H1 (cell line): ENCODE results near the gene CDK10. TPM values are rescaled to one million over a fixed set of nuclear protein-coding genes. Genes with fewer than 3 reads are reported as not detected.

Source experiments
- PHF8 ChIP-seq: fragments of 200-600 bp; sonication (generic); conservative IDR thresholded peaks from 2 replicates; pipeline ENCODE4 v1.7.1; 2012; ENCODE audit warnings: low read depth, mild to moderate bottlenecking, inconsistent platforms, low read length, moderate library complexity
- RFX5 ChIP-seq: IDR thresholded peaks from 2 replicates; pipeline ENCODE4 v1.6.1; 2011; ENCODE audit warnings: low read depth, low read length, improper control_type of control experiment, borderline replicate concordance
- polyA plus RNA-seq, 7 experiments: library from polyadenylated mRNA; depleted of rRNA in 3 of 7; stranded (reverse) in 5 of 7; unstranded in 2 of 7; fragments of >200 nt in 5 of 7; fragments of 200-250 nt in 2 of 7; gene quantifications; 1 replicate in 5 of 7; 2 replicates in 1 of 7; 4 replicates in 1 of 7; pipeline versions ENCODE4 v1.2.1 to v1.2.3, GENCODE V29; 2011 to 2013; ENCODE audit warnings: missing spikeins in 2 of 7, mixed read lengths in 2 of 7
- total RNA-seq: library from RNA; stranded (reverse); fragmentation: NEBNext Ultra II Directional; extraction: Animal tissue kit (Norgen Biotek cat#: 25700); gene quantifications from 2 replicates; pipeline ENCODE4 v1.2.1, GENCODE V29; 2021

CDK10 gene
- total and polyA plus RNA-seq, 2 of the 8 experiments (the other 6 are each of a cell fraction or from before 2014, with no cell fraction given): 49.5 to 83.9 TPM

- TF ChIP-seq PHF8 (peak; percentile 81), RFX5 (no peak)
Measured at GRCh38 chr16:89657442-89658220, 28.9 kb upstream of the CDK10 start, which contains the start of the genes CHMP1A and SPATA33 (continued).
